ENCODE results near the gene LETMD1. TPM values are rescaled to one million over a fixed set of nuclear protein-coding genes. Genes with fewer than 3 reads are reported as not detected.
"Not testable (repeated sequence)": the region's sequence is repeated elsewhere in the genome, so short reads cannot be mapped to it uniquely, and the experiment has no call there.

Gene LETMD1
- polyA plus RNA-seq, 1 experiment, result 57.1 TPM

DNA sequence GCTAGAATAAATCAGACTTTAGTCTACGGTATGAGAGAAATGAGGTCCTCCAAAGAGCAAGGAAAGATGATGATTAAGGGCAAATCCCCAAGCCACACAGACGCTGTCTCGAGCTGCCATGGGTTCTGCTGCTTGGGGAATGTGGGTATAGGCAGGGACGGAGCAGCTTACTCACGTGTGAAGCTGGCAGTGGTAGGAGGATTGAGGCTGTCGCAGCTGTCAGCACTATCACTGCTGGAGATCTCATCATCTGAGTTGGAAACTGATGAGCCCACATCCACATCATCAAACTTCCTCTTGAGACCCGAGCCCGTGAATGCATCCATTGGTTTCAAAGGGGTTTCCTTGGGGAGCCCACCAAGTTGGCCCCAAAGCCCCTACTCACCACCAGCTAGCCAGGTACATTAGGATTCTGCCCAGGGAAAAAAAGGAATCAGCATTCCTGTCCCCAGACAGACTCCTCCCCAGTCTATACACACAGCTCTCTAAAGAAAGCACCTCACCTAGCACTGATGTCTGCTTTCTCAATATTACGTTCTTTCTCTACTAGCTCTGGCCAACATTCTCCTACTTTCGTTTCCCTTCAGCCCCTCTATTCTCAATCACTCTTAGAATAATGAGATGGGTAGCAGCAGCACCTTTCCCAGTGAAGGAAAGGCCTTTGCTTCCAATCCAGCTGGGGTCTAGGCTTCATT lies 28.3 kb downstream of the LETMD1 start:
- ChIA-PET CTCF (interaction anchor here (0.8 to 1.4 kb wide), 3 partner anchors 9 to 265 kb away, joined by 3 to 5 read pairs (median 3); partner anchors contain the start of gene POU6F1), POLR2A (interaction anchor here (0.7 kb wide), 1 partner anchor 10 kb away, joined by 8 read pairs; no protein-coding TSS in a partner anchor)
- no peak overlapping the region for H3K4me3 ChIP-seq (ENCODE audit: low read depth, low read length)
- DNase-seq (ENCODE audit: low read depth), result no peak
- no peaks in the 10 kb centered on the region for H3K27me3 ChIP-seq (ENCODE audit: control insufficient read depth, insufficient read depth, low read length)
- H3K36me3 ChIP-seq (ENCODE audit: control insufficient read depth, insufficient read depth, low read length), result peaks cover 5% of the 10 kb centered on the region
- no peak for TF ChIP-seq CTCF (IDR thresholded peaks at IDR 0.05; ENCODE audit: insufficient read depth, low read depth, low read length)

DNA sequence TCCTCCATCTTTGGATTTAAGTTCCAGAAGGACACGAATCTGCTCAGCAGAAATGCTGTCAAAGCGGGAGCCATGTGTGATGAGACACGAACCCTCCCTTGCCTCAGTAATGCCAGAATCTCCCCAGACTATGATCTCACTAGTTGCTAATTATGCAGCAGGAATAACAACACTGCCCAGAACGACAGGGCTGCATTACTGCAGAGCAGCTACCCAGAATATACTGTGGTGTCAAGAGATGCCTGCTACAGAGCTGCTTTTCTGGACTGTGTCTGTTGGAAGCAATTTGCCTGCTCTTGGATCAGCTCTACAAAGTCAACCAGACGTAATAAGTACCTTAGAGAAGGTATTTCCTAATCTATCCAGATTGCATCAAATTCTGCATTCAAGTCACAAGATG lies 29.8 kb downstream of the LETMD1 start:
- ChIA-PET CTCF (no interaction called here), POLR2A (no interaction called here)

GRCh38 chr12:51078346-51078745 lies 30.2 kb downstream of the LETMD1 start:
- H3K36me3 ChIP-seq (ENCODE audit: control insufficient read depth, insufficient read depth, low read length); POLR2A ChIA-PET; H3K4me3 ChIP-seq (ENCODE audit: low read depth, low read length); H3K27me3 ChIP-seq (ENCODE audit: control insufficient read depth, insufficient read depth, low read length); CTCF ChIA-PET; DNase-seq (ENCODE audit: low read depth): not testable (repeated sequence)

More for the DNA sequence above, 29.8 kb downstream of the LETMD1 start:
- H3K36me3 ChIP-seq (ENCODE audit: control insufficient read depth, insufficient read depth, low read length), result peaks cover 5% of the 10 kb centered on the region
- no peak overlapping the region for H3K4me3 ChIP-seq (ENCODE audit: low read depth, low read length)
- TF ChIP-seq CTCF (IDR thresholded peaks at IDR 0.05; ENCODE audit: insufficient read depth, low read depth, low read length), result no peak
- no peaks in the 10 kb centered on the region for H3K27me3 ChIP-seq (ENCODE audit: control insufficient read depth, insufficient read depth, low read length)
- no peak for DNase-seq (ENCODE audit: low read depth)

DNA sequence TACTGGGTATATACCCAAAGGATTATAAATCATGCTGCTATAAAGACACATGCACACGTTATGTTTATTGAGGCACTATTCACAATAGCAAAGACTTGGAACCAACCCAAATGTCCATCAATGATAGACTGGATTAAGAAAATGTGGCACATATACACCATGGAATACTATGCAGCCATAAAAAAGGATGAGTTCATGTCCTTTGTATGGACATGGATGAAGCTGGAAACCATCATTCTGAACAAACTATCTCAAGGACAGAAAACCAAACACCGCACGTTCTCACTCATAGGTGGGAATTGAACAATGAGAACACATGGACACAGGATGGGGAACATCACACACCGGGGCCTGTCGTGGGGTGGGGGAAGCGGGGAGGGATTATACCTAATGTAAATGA lies 30.7 kb downstream of the LETMD1 start:
- CTCF ChIA-PET; POLR2A ChIA-PET; H3K36me3 ChIP-seq (ENCODE audit: control insufficient read depth, insufficient read depth, low read length); H3K27me3 ChIP-seq (ENCODE audit: control insufficient read depth, insufficient read depth, low read length); H3K4me3 ChIP-seq (ENCODE audit: low read depth, low read length); DNase-seq (ENCODE audit: low read depth): not testable (repeated sequence)

- CTCF ChIA-PET, result interaction anchor here (0.6 to 1.2 kb wide), 4 partner anchors 27 to 262 kb away, joined by 3 read pairs; no protein-coding TSS in a partner anchor
- POLR2A ChIA-PET, result no interaction called here
- H3K27me3 ChIP-seq (ENCODE audit: control insufficient read depth, insufficient read depth, low read length), result no peaks in the 10 kb centered on the region
- DNase-seq (ENCODE audit: low read depth), result no peak
- no peak overlapping the region for H3K4me3 ChIP-seq (ENCODE audit: low read depth, low read length)
- no peak for TF ChIP-seq CTCF (IDR thresholded peaks at IDR 0.05; ENCODE audit: insufficient read depth, low read depth, low read length)
- H3K36me3 ChIP-seq (ENCODE audit: control insufficient read depth, insufficient read depth, low read length), result peaks cover 2% of the 10 kb centered on the region; the same call in 1 of the 2 replicates
These were observed 32.0 kb downstream of the LETMD1 start for GRCh38 chr12:51080136-51080535.

DNA sequence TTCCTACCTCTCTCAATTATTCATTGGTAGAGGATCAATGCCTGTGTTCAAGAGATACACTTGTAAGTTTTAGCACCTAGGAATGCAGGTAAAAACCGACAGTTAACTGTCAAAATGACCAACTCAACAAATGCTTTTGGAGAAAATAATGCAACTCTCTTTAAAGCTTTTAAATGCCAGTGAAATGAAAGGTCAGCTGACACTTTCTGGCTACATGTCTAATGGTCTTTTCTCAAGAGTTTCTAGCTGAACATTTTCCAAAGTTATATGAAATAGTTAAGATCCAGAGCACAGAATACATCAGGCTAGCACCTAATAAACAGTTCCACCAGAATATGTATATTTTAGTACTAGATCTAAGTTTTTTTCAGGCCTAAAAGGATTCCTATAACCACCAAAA lies 33.3 kb downstream of the LETMD1 start:
- POLR2A ChIA-PET, result no interaction called here
- DNase-seq (ENCODE audit: low read depth), result no peak
- Histone ChIP-seq H3K36me3 (ENCODE audit: control insufficient read depth, insufficient read depth, low read length) (no peaks in the 10 kb centered on the region), H3K27me3 (ENCODE audit: control insufficient read depth, insufficient read depth, low read length) (no peaks in the 10 kb centered on the region), H3K4me3 (ENCODE audit: low read depth, low read length) (no peak overlapping the region)
- TF ChIP-seq CTCF (IDR thresholded peaks at IDR 0.05; ENCODE audit: insufficient read depth, low read depth, low read length), result no peak
- CTCF ChIA-PET, result interaction anchor here (0.9 to 1.0 kb wide), 2 partner anchors 9 to 171 kb away, joined by 3 read pairs; no protein-coding TSS in a partner anchor
